ENCODE data around the gene ZNF280A.
"Not testable (repeated sequence)": the region's sequence is repeated elsewhere in the genome, so short reads cannot be mapped to it uniquely, and the experiment has no call there.

DNA sequence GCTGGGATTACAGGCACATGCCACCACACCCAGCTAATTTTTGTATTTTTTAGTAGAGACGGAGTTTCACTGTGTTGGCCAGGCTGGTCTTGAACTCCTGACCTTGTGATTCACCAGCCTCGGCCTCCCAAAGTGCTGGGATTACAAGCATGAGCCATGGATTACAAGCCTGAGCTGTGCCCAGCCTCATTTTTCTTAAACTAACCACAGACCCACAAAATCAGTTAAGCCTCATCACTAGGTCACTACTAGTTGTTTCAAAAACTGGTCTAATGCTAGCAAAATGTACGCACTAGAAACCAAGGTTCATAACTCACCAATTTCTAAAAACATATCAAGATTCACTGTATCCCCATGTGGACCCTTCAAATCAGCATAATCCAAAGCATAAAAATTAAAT lies 28.5 kb downstream of the ZNF280A start:
- TF ChIP-seq, protein P1, sequence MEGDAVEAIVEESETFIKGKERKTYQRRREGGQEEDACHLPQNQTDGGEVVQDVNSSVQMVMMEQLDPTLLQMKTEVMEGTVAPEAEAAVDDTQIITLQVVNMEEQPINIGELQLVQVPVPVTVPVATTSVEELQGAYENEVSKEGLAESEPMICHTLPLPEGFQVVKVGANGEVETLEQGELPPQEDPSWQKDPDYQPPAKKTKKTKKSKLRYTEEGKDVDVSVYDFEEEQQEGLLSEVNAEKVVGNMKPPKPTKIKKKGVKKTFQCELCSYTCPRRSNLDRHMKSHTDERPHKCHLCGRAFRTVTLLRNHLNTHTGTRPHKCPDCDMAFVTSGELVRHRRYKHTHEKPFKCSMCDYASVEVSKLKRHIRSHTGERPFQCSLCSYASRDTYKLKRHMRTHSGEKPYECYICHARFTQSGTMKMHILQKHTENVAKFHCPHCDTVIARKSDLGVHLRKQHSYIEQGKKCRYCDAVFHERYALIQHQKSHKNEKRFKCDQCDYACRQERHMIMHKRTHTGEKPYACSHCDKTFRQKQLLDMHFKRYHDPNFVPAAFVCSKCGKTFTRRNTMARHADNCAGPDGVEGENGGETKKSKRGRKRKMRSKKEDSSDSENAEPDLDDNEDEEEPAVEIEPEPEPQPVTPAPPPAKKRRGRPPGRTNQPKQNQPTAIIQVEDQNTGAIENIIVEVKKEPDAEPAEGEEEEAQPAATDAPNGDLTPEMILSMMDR (IDR thresholded peaks at IDR 0.05; ENCODE audit: insufficient read depth, low read length): not testable (repeated sequence)
- not testable (repeated sequence) for TF ChIP-seq POLR2AphosphoS5, GABPA (IDR thresholded peaks at IDR 0.05; ENCODE audit: low read depth)

All from HL-60 (cell line).